ENCODE data around the gene DHRS7B. TPM values are rescaled to one million over a fixed set of nuclear protein-coding genes. Genes with fewer than 3 reads are reported as not detected.

Gene DHRS7B
- total and polyA plus RNA-seq, 9 of the 15 experiments (the other 6 are each of a cell fraction or from before 2014, with no cell fraction given), result 8.0 to 30.7 (median 14.8) TPM

- TF ChIP-seq ZBTB11 (CRISPR knock-in tag; IDR thresholded peaks at IDR 0.05), result peak in 1 of 3 experiments; percentile 85; a peak in 2 of 6 replicates
- no peak for TF ChIP-seq HBP1 (CRISPR knock-in tag; IDR thresholded peaks at IDR 0.05)
- peak; percentile 37; the same call in 1 of the 2 replicates for TF ChIP-seq CREB3L1 (IDR thresholded peaks at IDR 0.05; ENCODE audit: borderline replicate concordance, low read depth)
- peak; percentile 97 to 98 for TF ChIP-seq NRF1 (conservative IDR thresholded peaks at IDR 0.05 in 1 of 2, IDR thresholded peaks at IDR 0.05 in 1 of 2)
- no peak for TF ChIP-seq ZNF79 (CRISPR knock-in tag; IDR thresholded peaks at IDR 0.05; ENCODE audit: low read depth)
- no peak for TF ChIP-seq ZNF384 (IDR thresholded peaks at IDR 0.05; ENCODE audit: low read depth, low read length)
- TF ChIP-seq TFAP4 (CRISPR knock-in tag; IDR thresholded peaks at IDR 0.05; ENCODE audit: borderline replicate concordance), result peak; percentile 64; the same call in 1 of the 2 replicates
- peak in 1 of 2 experiments; percentile 34; a peak in 1 of 4 replicates for TF ChIP-seq TEAD1 (CRISPR knock-in tag; IDR thresholded peaks at IDR 0.05)
- no peak for TF ChIP-seq CBX5 (IDR thresholded peaks at IDR 0.05; ENCODE audit: borderline replicate concordance, low read depth)
- TF ChIP-seq ZBTB5 (IDR thresholded peaks at IDR 0.05), result no peak
- no peak for TF ChIP-seq PYGO2 (tag; IDR thresholded peaks at IDR 0.05)
- TF ChIP-seq FOXK2 (conservative IDR thresholded peaks at IDR 0.05 in 1 of 2, IDR thresholded peaks at IDR 0.05 in 1 of 2; ENCODE audit: low read depth in 2 of 2), result peak; percentile 76 to 80; a peak in 3 of 4 replicates
- no peak for TF ChIP-seq THRAP3 (IDR thresholded peaks at IDR 0.05; ENCODE audit: borderline replicate concordance)
- TF ChIP-seq TRIM28 (IDR thresholded peaks at IDR 0.05), result no peak
- TF ChIP-seq ZNF780A (CRISPR knock-in tag; IDR thresholded peaks at IDR 0.05), result no peak
- TF ChIP-seq MCM3 (IDR thresholded peaks at IDR 0.05), result no peak
- peak; percentile 43 for TF ChIP-seq PHF20 (IDR thresholded peaks at IDR 0.05; ENCODE audit: partially characterized antibody)
These were observed at the start of gene DHRS7B (continued) for GRCh38 chr17:21126645-21127508.
